GM12878 (cell line): ENCODE measurements around the gene COMMD3. TPM values are rescaled to one million over a fixed set of nuclear protein-coding genes. Genes with fewer than 3 reads are reported as not detected.
A peak's percentile ranks its signal among the peaks of the same experiment; 100 is the strongest.

Experiments
- ATAC-seq: fragments of 200-7000 bp; cut with Tn5 transposase; 3 replicates; pipeline ENCODE4 v1.9.1; 2020; ENCODE audit warnings: mild to moderate bottlenecking, moderate library complexity
- BruUV-seq: library from RNA; stranded (reverse); fragments of 400-500 nt; replicated peaks from 2 replicates; lab custom pipeline; 2021; lab: Mats Ljungman, UMichigan
- CTCF ChIA-PET: fragments of 300-600 bp; sonication (Branson Sonifier 250); formaldehyde crosslinking; extraction: SDS; loops from one replicate; lab custom pipeline; 2021; ENCODE audit warnings: inconsistent platforms; lab: Yijun Ruan, JAX
- POLR2A ChIA-PET: fragments of 350-600 bp; formaldehyde crosslinking; extraction: SDS; loops from one replicate; lab custom pipeline; 2021; ENCODE audit warnings: inconsistent platforms; lab: Charles Lee
- RAD21 ChIA-PET: fragments of 300-600 bp; sonication (Branson Sonifier 250); formaldehyde crosslinking; loops from one replicate; lab custom pipeline; 2023; ENCODE audit warnings: antibody characterized with exemption; ENCODE audit not compliant: unreplicated experiment; lab: Charles Lee
- SMC1A ChIA-PET: fragments of 300-600 bp; sonication (Branson Sonifier 250); formaldehyde crosslinking; loops from one replicate; lab custom pipeline; 2023; ENCODE audit not compliant: unreplicated experiment, uncharacterized antibody; lab: Charles Lee
- DNase-seq: peaks from one replicate; pipeline ENCODE4 v3.0.0-alpha.2; 2011; ENCODE audit warnings: low read depth, low spot score
- FAIRE-seq: peaks from 3 replicates; lab custom pipeline; 2011; peaks lifted over from hg19 to GRCh38; lab: Jason Lieb, UNC
- H2AFZ ChIP-seq: 2 replicates; pipeline ENCODE4 v1.6.0; 2011; ENCODE audit warnings: low read depth, low read length, control low read depth; ENCODE audit not compliant: control insufficient read depth
- H3K27ac ChIP-seq: 2 replicates; pipeline ENCODE4 v1.5.1; 2011; ENCODE audit warnings: control low read depth; ENCODE audit not compliant: control insufficient read depth, insufficient read depth
- H3K27me3 ChIP-seq, 2 experiments: replicated peaks in 1 of 2; 2 replicates each; pipeline versions ENCODE4 v1.6.0 to v1.6.1; 2011; ENCODE audit warnings: low read length in 1 of 2; ENCODE audit not compliant: control insufficient read depth in 2 of 2, insufficient read depth in 2 of 2
- H3K36me3 ChIP-seq, 2 experiments: 2 replicates each; pipeline ENCODE4 v1.5.1; 2011; ENCODE audit warnings: low read length in 1 of 2; ENCODE audit not compliant: control insufficient read depth in 2 of 2, insufficient read depth in 2 of 2
- H3K4me1 ChIP-seq: 2 replicates; pipeline ENCODE4 v1.6.1; 2011; ENCODE audit warnings: mild to moderate bottlenecking, low read length, moderate library complexity, mixed read lengths; ENCODE audit not compliant: control insufficient read depth, insufficient read depth
- H3K4me2 ChIP-seq: 2 replicates; pipeline ENCODE4 v1.6.0; 2011; ENCODE audit warnings: control low read depth; ENCODE audit not compliant: control insufficient read depth, insufficient read depth
- H3K4me3 ChIP-seq: fragments of 200-600 bp; sonication (generic); 2 replicates; pipeline ENCODE4 v1.5.1; 2016
- H3K79me2 ChIP-seq: 2 replicates; pipeline ENCODE4 v1.6.0; 2011; ENCODE audit warnings: low read length; ENCODE audit not compliant: control insufficient read depth, insufficient read depth
- H3K9ac ChIP-seq: 2 replicates; pipeline ENCODE4 v1.8.0; 2011; ENCODE audit warnings: low read length, control low read depth, mixed read lengths; ENCODE audit not compliant: control insufficient read depth, insufficient read depth
- H3K9me3 ChIP-seq: replicated peaks from 3 replicates; pipeline ENCODE4 v1.5.1; 2011; ENCODE audit warnings: mild to moderate bottlenecking, low read length; ENCODE audit not compliant: control insufficient read depth, insufficient read depth
- H4K20me1 ChIP-seq: 2 replicates; pipeline ENCODE4 v1.6.0; 2011; ENCODE audit not compliant: control insufficient read depth, insufficient read depth
- BHLHE40 ChIP-seq, 2 experiments: fragments of 450-650 bp in 1 of 2; IDR thresholded peaks; 2 replicates each; pipeline ENCODE4 v1.6.1; 2011 to 2017; ENCODE audit warnings: low read depth in 2 of 2, borderline replicate concordance in 1 of 2, improper control_type of control experiment in 1 of 2, low read length in 1 of 2, mild to moderate bottlenecking in 1 of 2
- SMARCA5 ChIP-seq: fragments of 450-650 bp; IDR thresholded peaks from 2 replicates; pipeline ENCODE4 v1.6.1; 2017; ENCODE audit warnings: mild to moderate bottlenecking
- SREBF1 ChIP-seq: IDR thresholded peaks from 2 replicates; pipeline ENCODE4 v1.6.1; 2012; ENCODE audit warnings: mild to moderate bottlenecking, low read length
- SRF ChIP-seq, 2 experiments: IDR thresholded peaks; 2 replicates each; pipeline ENCODE4 v1.6.1; 2011; ENCODE audit warnings: low read depth in 2 of 2, low read length in 2 of 2, mild to moderate bottlenecking in 1 of 2, moderate library complexity in 1 of 2
- WGBS: methylation state at CpG from one replicate; pipeline ENCODE4 v1.1.6; 2016; ENCODE audit warnings: low lambda C conversion rate; ENCODE audit not compliant: insufficient replicate concordance, insufficient coverage; ENCODE audit errors: missing lambda C conversion rate; 5-methylcytosine and 5-hydroxymethylcytosine counted together
- in situ Hi-C: fragments of 300-500 bp; cut with MboI; formaldehyde crosslinking; loops from 9 replicates; pipeline ENCODE4 v1.14.3; 2018; ENCODE audit warnings: mixed read lengths
- intact Hi-C: fragments of 100-400 bp; cut with micrococcal nuclease; formaldehyde crosslinking; loops from one replicate; pipeline ENCODE4 v1.14.2; 2022; ENCODE audit not compliant: unreplicated experiment
- polyA plus RNA-seq, 11 experiments: library from polyadenylated mRNA; depleted of rRNA in 4 of 11; unstranded in 6 of 11; stranded (reverse) in 5 of 11; fragments of >200 nt; fragmentation: Nextera tagmentation in 4 of 11; fragmentation: Illumina TruSeq in 1 of 11; extraction: Ambion mirVana in 4 of 11; extraction: Trizol in 1 of 11; gene quantifications; 1 replicate in 1 of 11; 2 replicates in 10 of 11; pipeline versions ENCODE4 v1.2.1 to v1.2.3, GENCODE V29; 2011 to 2016; ENCODE audit warnings: inconsistent platforms in 2 of 11, missing spikeins in 2 of 11, low read depth in 1 of 11
- total RNA-seq, 4 experiments: library from RNA; depleted of rRNA in 3 of 4; stranded (reverse); fragments of >200 nt in 3 of 4; fragmentation: Illumina TruSeq in 1 of 4; extraction: Trizol in 1 of 4; gene quantifications; 2 replicates each; pipeline versions ENCODE4 v1.2.1 to v1.2.3, GENCODE V29; 2013 to 2021
- TF ChIP-seq, protein P1 (sequence below): IDR thresholded peaks from 2 replicates; pipeline ENCODE4 v1.6.1; 2011; ENCODE audit warnings: borderline replicate concordance, low read depth, mild to moderate bottlenecking, moderate library complexity, mixed read lengths, low read length; ENCODE audit not compliant: insufficient read depth; ENCODE audit errors: extremely low read length
- TF ChIP-seq, protein P2 (sequence below): IDR thresholded peaks from 2 replicates; pipeline ENCODE4 v1.6.1; 2011; ENCODE audit warnings: low read depth, low read length, improper control_type of control experiment, borderline replicate concordance

Gene COMMD3
- total and polyA plus RNA-seq, 10 of the 15 experiments (the other 5 are each of a cell fraction or from before 2014, with no cell fraction given) = 64.5 to 248 (median 84.4) TPM

DNA sequence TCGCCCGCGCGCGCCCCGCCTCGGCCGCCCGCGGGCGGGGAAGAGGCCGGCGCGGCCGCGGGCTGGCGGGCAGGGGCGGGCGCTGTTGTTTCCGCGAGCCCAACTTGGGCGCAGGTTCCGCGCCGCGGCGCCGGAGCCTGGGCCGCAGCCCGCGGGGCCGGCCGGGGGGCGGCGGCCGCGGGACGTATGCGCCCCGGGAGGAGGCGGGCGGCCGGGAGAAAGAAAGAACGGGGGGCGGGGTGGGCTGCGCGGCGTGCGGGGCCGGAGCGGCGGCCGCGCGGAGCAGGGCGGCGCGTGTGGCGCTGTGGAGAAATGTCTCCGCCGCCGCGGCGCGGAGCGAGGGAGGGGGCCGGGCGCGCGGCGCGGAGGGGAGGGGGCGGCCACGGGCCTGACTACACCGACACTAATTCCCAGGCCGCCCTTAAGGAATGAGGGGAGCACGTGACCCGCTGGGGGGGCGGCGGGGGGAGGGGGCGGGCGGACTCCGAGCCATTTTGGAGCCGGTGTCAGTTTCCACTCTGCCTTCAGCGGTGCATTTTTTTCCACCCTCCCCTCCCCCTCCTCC lies 4.5 kb downstream of the COMMD3 start, which contains the start of gene BMI1:
Gene BMI1, plus strand, starts transcription at position 509 of the 565 bp plus-strand sequence. CDS start 5,351 bp downstream, outside the sequence.
- peak; percentile 32 for ATAC-seq
- intact Hi-C loops = loop anchor here (5.0 kb wide), 2 partner anchors 318 to 667 kb away; partner anchors contain the start of gene DNAJC1
- no peak for DNase-seq
- Histone ChIP-seq H3K4me3 (peak within 1 kb of the TSS; percentile 83), H3K9ac (peak within 1 kb of the TSS; percentile 75), H3K4me2 (peak within 1 kb of the TSS; percentile 98)
- RAD21 ChIA-PET = interaction anchor here (0.9 kb wide), 1 partner anchor 20 kb away, joined by 3 read pairs; no protein-coding TSS in a partner anchor
- FAIRE-seq = no peak
- WGBS = under 1% methylated on average over 32 of the region's 85 CpGs
- in situ Hi-C loops = no loop called here
- TF ChIP-seq, protein P1, sequence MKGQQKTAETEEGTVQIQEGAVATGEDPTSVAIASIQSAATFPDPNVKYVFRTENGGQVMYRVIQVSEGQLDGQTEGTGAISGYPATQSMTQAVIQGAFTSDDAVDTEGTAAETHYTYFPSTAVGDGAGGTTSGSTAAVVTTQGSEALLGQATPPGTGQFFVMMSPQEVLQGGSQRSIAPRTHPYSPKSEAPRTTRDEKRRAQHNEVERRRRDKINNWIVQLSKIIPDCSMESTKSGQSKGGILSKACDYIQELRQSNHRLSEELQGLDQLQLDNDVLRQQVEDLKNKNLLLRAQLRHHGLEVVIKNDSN = peak; percentile 64
- TF ChIP-seq SMARCA5 = peak; percentile 40; the same call in 1 of the 2 replicates
- TF ChIP-seq SREBF1 = no peak
- TF ChIP-seq, protein P2, sequence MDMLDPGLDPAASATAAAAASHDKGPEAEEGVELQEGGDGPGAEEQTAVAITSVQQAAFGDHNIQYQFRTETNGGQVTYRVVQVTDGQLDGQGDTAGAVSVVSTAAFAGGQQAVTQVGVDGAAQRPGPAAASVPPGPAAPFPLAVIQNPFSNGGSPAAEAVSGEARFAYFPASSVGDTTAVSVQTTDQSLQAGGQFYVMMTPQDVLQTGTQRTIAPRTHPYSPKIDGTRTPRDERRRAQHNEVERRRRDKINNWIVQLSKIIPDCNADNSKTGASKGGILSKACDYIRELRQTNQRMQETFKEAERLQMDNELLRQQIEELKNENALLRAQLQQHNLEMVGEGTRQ = peak; percentile 18
- peak; percentile 88 to 92 for TF ChIP-seq SRF (IDR thresholded peaks at IDR 0.05; ENCODE audit: low read depth in 2 of 2, low read length in 2 of 2)
- TF ChIP-seq BHLHE40 (IDR thresholded peaks at IDR 0.05; ENCODE audit: borderline replicate concordance in 1 of 2, low read depth in 2 of 2, low read length in 1 of 2) = peak; percentile 18 to 54; a peak in 1 of 4 replicates
- TF ChIP-seq, all 136 proteins: peak for 5
- Histone ChIP-seq H4K20me1 (peaks cover 2% of the 10 kb centered on the region; the same call in 1 of the 2 replicates), H3K4me1 (peaks cover 25% of the 10 kb centered on the region), H3K79me2 (peaks cover 19% of the 10 kb centered on the region), H2AFZ (peak within 1 kb of the TSS; percentile 55), H3K27me3 (peaks cover 3 to 14% of the 10 kb centered on the region in 2 experiments), H3K27ac (peak within 1 kb of the TSS; percentile 33; the same call in 1 of the 2 replicates), H3K36me3 (no peaks in the 10 kb centered on the region; a peak in 1 of 4 replicates), H3K9me3 (peaks cover 2% of the 10 kb centered on the region; the same call in 2 of the 3 replicates)
- ChIA-PET CTCF (no interaction called here), SMC1A (no interaction called here), POLR2A (no interaction called here)
- BruUV-seq = no TSS peak
